ENCODE measurements around the gene ZNF45.
A peak's percentile ranks its signal among the peaks of the same experiment; 100 is the strongest.
"Not testable (repeated sequence)": the region's sequence is repeated elsewhere in the genome, so short reads cannot be mapped to it uniquely, and the experiment has no call there.

The ZNF45 gene

GRCh38 chr19:43910884-43911283 lies 24.2 kb downstream of the ZNF45 start:
- no peak for DNase-seq (ENCODE audit: low read depth)

- DNase-seq (ENCODE audit: low read depth): no peak
These were observed 26.4 kb downstream of the ZNF45 start for GRCh38 chr19:43908659-43909058.

GRCh38 chr19:43906774-43907173 lies 28.3 kb downstream of the ZNF45 start:
- no peak for DNase-seq (ENCODE audit: low read depth)

GRCh38 chr19:43905897-43906296 lies 29.2 kb downstream of the ZNF45 start:
- DNase-seq (ENCODE audit: low read depth): no peak

- no peak for DNase-seq (ENCODE audit: low read depth)
These were observed 32.7 kb downstream of the ZNF45 start for GRCh38 chr19:43902399-43902798.

GRCh38 chr19:43901395-43902390 lies 33.4 kb downstream of the ZNF45 start:
- peak; percentile 56 for DNase-seq (ENCODE audit: low read depth)

GRCh38 chr19:43895727-43896308 lies 39.3 kb downstream of the ZNF45 start:
- DNase-seq (ENCODE audit: low read depth): no peak

GRCh38 chr19:43883864-43884263 lies 51.2 kb downstream of the ZNF45 start, which contains the start of gene ZNF404:
Gene ZNF404 (minus strand): TSS chr19:43883964.
- no peak for DNase-seq (ENCODE audit: low read depth)

- DNase-seq (ENCODE audit: low read depth): no peak
These were observed 54.6 kb downstream of the ZNF45 start for GRCh38 chr19:43880483-43880882.

GRCh38 chr19:43872547-43873336 lies 62.3 kb downstream of the ZNF45 start:
- no peak for DNase-seq (ENCODE audit: low read depth)

GRCh38 chr19:43866923-43867322 lies 68.2 kb downstream of the ZNF45 start:
- not testable (repeated sequence) for DNase-seq (ENCODE audit: low read depth)
